ENCODE results near the gene PRSS36.

PRSS36 gene

GRCh38 chr16:31118223-31119155 is 31.4 kb downstream of the PRSS36 start:
- Histone ChIP-seq H3K4me2 (ENCODE audit: low read length) (peak overlapping the region; percentile 78), H3K36me3 (ENCODE audit: control insufficient read depth, low read length) (peaks cover 42% of the 10 kb centered on the region), H3K27ac (ENCODE audit: low read depth, low read length) (no peak overlapping the region), H3K9me2 (replicated peaks; ENCODE audit: control insufficient read depth, low read length) (no peaks in the 10 kb centered on the region), H4K20me1 (ENCODE audit: control insufficient read depth, insufficient read depth, low read depth, low read length) (peaks cover 9% of the 10 kb centered on the region; the same call in 1 of the 2 replicates), H3K27me3 (ENCODE audit: control insufficient read depth, low read length) (no peaks in the 10 kb centered on the region), H3K79me2 (ENCODE audit: control insufficient read depth, low read length) (peaks cover 42% of the 10 kb centered on the region), H3K4me3 (ENCODE audit: low read length) (peak overlapping the region; percentile 77), H3K4me1 (ENCODE audit: control insufficient read depth, low read length) (peaks cover 17% of the 10 kb centered on the region), H3K9me3 (ENCODE audit: control insufficient read depth, insufficient read depth, low read length) (no peaks in the 10 kb centered on the region), H3F3A (ENCODE audit: control insufficient read depth, insufficient read depth) (peaks cover 4% of the 10 kb centered on the region)
- TF ChIP-seq CTCF (IDR thresholded peaks at IDR 0.05; ENCODE audit: low read depth, low read length, poor library complexity, severe bottlenecking) (no peak), EZH2phosphoT487 (IDR thresholded peaks at IDR 0.05; ENCODE audit: borderline replicate concordance, low read length) (no peak)

GRCh38 chr16:31117384-31118222 is 32.3 kb downstream of the PRSS36 start, which contains the start of gene KAT8:
KAT8 (plus strand) TSS chr16:31117664; CDS start chr16:31117682, 18 bp downstream.
- no peaks in the 10 kb centered on the region for H3K9me3 ChIP-seq (ENCODE audit: control insufficient read depth, insufficient read depth, low read length)
- no peaks in the 10 kb centered on the region for H3K27me3 ChIP-seq (ENCODE audit: control insufficient read depth, low read length)
- peaks cover 9% of the 10 kb centered on the region; the same call in 1 of the 2 replicates for H4K20me1 ChIP-seq (ENCODE audit: control insufficient read depth, insufficient read depth, low read depth, low read length)
- peaks cover 9% of the 10 kb centered on the region for H3F3A ChIP-seq (ENCODE audit: control insufficient read depth, insufficient read depth)
- H3K4me1 ChIP-seq (ENCODE audit: control insufficient read depth, low read length), result peaks cover 17% of the 10 kb centered on the region
- peak within 1 kb of the TSS; percentile 57 for H3K27ac ChIP-seq (ENCODE audit: low read depth, low read length)
- no peaks in the 10 kb centered on the region for H3K9me2 ChIP-seq (replicated peaks; ENCODE audit: control insufficient read depth, low read length)
- H3K36me3 ChIP-seq (ENCODE audit: control insufficient read depth, low read length), result peaks cover 51% of the 10 kb centered on the region
- peak within 1 kb of the TSS; percentile 77 for H3K4me3 ChIP-seq (ENCODE audit: low read length)
- H3K4me2 ChIP-seq (ENCODE audit: low read length), result peak within 1 kb of the TSS; percentile 78
- TF ChIP-seq CTCF (IDR thresholded peaks at IDR 0.05; ENCODE audit: low read depth, low read length, poor library complexity, severe bottlenecking) (no peak), EZH2phosphoT487 (IDR thresholded peaks at IDR 0.05; ENCODE audit: borderline replicate concordance, low read length) (no peak)
- peaks cover 42% of the 10 kb centered on the region for H3K79me2 ChIP-seq (ENCODE audit: control insufficient read depth, low read length)

GRCh38 chr16:31114468-31114867 is 35.4 kb downstream of the PRSS36 start:
- H3K9me3 ChIP-seq (ENCODE audit: control insufficient read depth, insufficient read depth, low read length), result no peaks in the 10 kb centered on the region
- H3K36me3 ChIP-seq (ENCODE audit: control insufficient read depth, low read length), result peaks cover 55% of the 10 kb centered on the region
- no peak overlapping the region for H3K27ac ChIP-seq (ENCODE audit: low read depth, low read length)
- H3K9me2 ChIP-seq (replicated peaks; ENCODE audit: control insufficient read depth, low read length), result no peaks in the 10 kb centered on the region
- peaks cover 19% of the 10 kb centered on the region for H3K4me1 ChIP-seq (ENCODE audit: control insufficient read depth, low read length)
- TF ChIP-seq EZH2phosphoT487 (IDR thresholded peaks at IDR 0.05; ENCODE audit: borderline replicate concordance, low read length), result no peak
- TF ChIP-seq CTCF (IDR thresholded peaks at IDR 0.05; ENCODE audit: low read depth, low read length, poor library complexity, severe bottlenecking), result no peak
- H3K4me3 ChIP-seq (ENCODE audit: low read length), result no peak overlapping the region
- peaks cover 9% of the 10 kb centered on the region; the same call in 1 of the 2 replicates for H4K20me1 ChIP-seq (ENCODE audit: control insufficient read depth, insufficient read depth, low read depth, low read length)
- H3K27me3 ChIP-seq (ENCODE audit: control insufficient read depth, low read length), result no peaks in the 10 kb centered on the region
- peaks cover 35% of the 10 kb centered on the region for H3K79me2 ChIP-seq (ENCODE audit: control insufficient read depth, low read length)
- H3F3A ChIP-seq (ENCODE audit: control insufficient read depth, insufficient read depth), result peaks cover 9% of the 10 kb centered on the region
- H3K4me2 ChIP-seq (ENCODE audit: low read length), result no peak overlapping the region
